ENCODE data around the gene PRKN. TPM values are rescaled to one million over a fixed set of nuclear protein-coding genes. Genes with fewer than 3 reads are reported as not detected.

The PRKN gene
- total and polyA plus RNA-seq, 9 of the 15 experiments (the other 6 are each of a cell fraction or from before 2014, with no cell fraction given), result 0.03 to 0.96 (median 0.15) TPM; not detected in 2

- no peak for ATAC-seq
- WGBS (ENCODE audit: insufficient coverage, low coverage, missing lambda C conversion rate), result 2% methylated on average over 3 of the region's 3 CpGs
- no TSS peak for BruUV-seq (replicated peaks)
- no peak overlapping the region for H2AFZ ChIP-seq (ENCODE audit: low read depth, low read length)
- FAIRE-seq, result no peak
- POLR2A ChIA-PET, result no interaction called here
- H3K4me3 ChIP-seq, result no peak overlapping the region
- H3K79me2 ChIP-seq (ENCODE audit: control insufficient read depth, insufficient read depth, low read length), result no peaks in the 10 kb centered on the region
- in situ Hi-C loops (cut with MboI), result no loop called here
- H3K27ac ChIP-seq (ENCODE audit: extremely low read depth, low read depth, low read length), result no peak overlapping the region
- no peak for TF ChIP-seq HMGXB4 (CRISPR knock-in tag; IDR thresholded peaks at IDR 0.05)
- peak; percentile 48; the same call in 1 of the 2 replicates for TF ChIP-seq MAFG (tag; conservative IDR thresholded peaks at IDR 0.05)
- TF ChIP-seq ARID1B (IDR thresholded peaks at IDR 0.05), result no peak
- TF ChIP-seq MAFF (IDR thresholded peaks at IDR 0.05; ENCODE audit: low read length), result peak; percentile 57
- no peak for TF ChIP-seq SMAD4 (CRISPR knock-in tag; conservative IDR thresholded peaks at IDR 0.05)
- no peak for TF ChIP-seq RCOR1 (IDR thresholded peaks at IDR 0.05; ENCODE audit: borderline replicate concordance in 1 of 2, low read depth in 2 of 2, low read length in 2 of 2)
- TF ChIP-seq THRAP3 (IDR thresholded peaks at IDR 0.05; ENCODE audit: borderline replicate concordance), result no peak
- no peak for TF ChIP-seq WHSC1 (IDR thresholded peaks at IDR 0.05; ENCODE audit: low read length)
- TF ChIP-seq HDAC6 (IDR thresholded peaks at IDR 0.05; ENCODE audit: low read depth, low read length), result no peak
- TF ChIP-seq C11orf30 (IDR thresholded peaks at IDR 0.05; ENCODE audit: low read depth), result peak; percentile 60
- no peak for TF ChIP-seq ZNF174 (CRISPR knock-in tag; IDR thresholded peaks at IDR 0.05)
- TF ChIP-seq ZNF316 (IDR thresholded peaks at IDR 0.05), result peak; percentile 70
- peak; percentile 41; the same call in 1 of the 2 replicates for TF ChIP-seq MAFK (IDR thresholded peaks at IDR 0.05; ENCODE audit: low read length)
- no peak for TF ChIP-seq ELF2 (CRISPR knock-in tag; IDR thresholded peaks at IDR 0.05)
- TF ChIP-seq FOXM1 (IDR thresholded peaks at IDR 0.05; ENCODE audit: low read depth), result no peak
- no peak for TF ChIP-seq FOXM1 (CRISPR knock-in tag; IDR thresholded peaks at IDR 0.05; ENCODE audit: low read depth)
- TF ChIP-seq NCOR1 (IDR thresholded peaks at IDR 0.05), result no peak
- no peaks in the 10 kb centered on the region for H3K9me1 ChIP-seq (ENCODE audit: control insufficient read depth, insufficient read depth, low read length)
- DNase-seq (ENCODE audit: extremely low read depth in 1 of 4, low spot score in 3 of 4), result no peak
- CTCF ChIA-PET (ENCODE audit: low intra/inter-chr PET ratio), result no interaction called here
- no peaks in the 10 kb centered on the region for H3K36me3 ChIP-seq (ENCODE audit: control insufficient read depth, insufficient read depth, low read length)
- H3K4me1 ChIP-seq (replicated peaks in 1 of 2; ENCODE audit: control insufficient read depth in 2 of 2, insufficient read depth in 2 of 2, low read length in 2 of 2), result no peaks in the 10 kb centered on the region
- intact Hi-C loops (cut with micrococcal nuclease), result no loop called here
- H3K9me3 ChIP-seq (replicated peaks; ENCODE audit: control insufficient read depth, insufficient read depth, low read depth, low read length), result no peaks in the 10 kb centered on the region
- H3K27me3 ChIP-seq (ENCODE audit: control insufficient read depth in 2 of 2, insufficient read depth in 2 of 2, low read length in 2 of 2), result peaks cover 0 to 3% of the 10 kb centered on the region in 2 experiments; a peak in 1 of 5 replicates
- H4K20me1 ChIP-seq (replicated peaks; ENCODE audit: control insufficient read depth, insufficient read depth, low read length), result no peaks in the 10 kb centered on the region
- H3K9ac ChIP-seq (ENCODE audit: insufficient read depth in 1 of 2, low read depth in 2 of 2, low read length in 2 of 2), result no peak overlapping the region
- no peak overlapping the region for H3K4me2 ChIP-seq (ENCODE audit: insufficient read depth, low read length)
Observed at GRCh38 chr6:161722394-161722793, 1005.2 kb downstream of the PRKN start.
